Stimulated activated CD8-positive, alpha-beta memory T cell treated with anti-CD3 and anti-CD28 coated beads, Interleukin-2, amount 100 ng/mL, for 48 hours (primary cell): ENCODE results near the gene ERO1B.
A peak's percentile ranks its signal among the peaks of the same experiment; 100 is the strongest.

Experiments used
- DNase-seq, 2 donors: peaks; one replicate each; pipeline ENCODE4 v3.0.0-alpha.2; 2020; ENCODE audit warnings: low read depth in 2 of 2

Gene ERO1B

DNA sequence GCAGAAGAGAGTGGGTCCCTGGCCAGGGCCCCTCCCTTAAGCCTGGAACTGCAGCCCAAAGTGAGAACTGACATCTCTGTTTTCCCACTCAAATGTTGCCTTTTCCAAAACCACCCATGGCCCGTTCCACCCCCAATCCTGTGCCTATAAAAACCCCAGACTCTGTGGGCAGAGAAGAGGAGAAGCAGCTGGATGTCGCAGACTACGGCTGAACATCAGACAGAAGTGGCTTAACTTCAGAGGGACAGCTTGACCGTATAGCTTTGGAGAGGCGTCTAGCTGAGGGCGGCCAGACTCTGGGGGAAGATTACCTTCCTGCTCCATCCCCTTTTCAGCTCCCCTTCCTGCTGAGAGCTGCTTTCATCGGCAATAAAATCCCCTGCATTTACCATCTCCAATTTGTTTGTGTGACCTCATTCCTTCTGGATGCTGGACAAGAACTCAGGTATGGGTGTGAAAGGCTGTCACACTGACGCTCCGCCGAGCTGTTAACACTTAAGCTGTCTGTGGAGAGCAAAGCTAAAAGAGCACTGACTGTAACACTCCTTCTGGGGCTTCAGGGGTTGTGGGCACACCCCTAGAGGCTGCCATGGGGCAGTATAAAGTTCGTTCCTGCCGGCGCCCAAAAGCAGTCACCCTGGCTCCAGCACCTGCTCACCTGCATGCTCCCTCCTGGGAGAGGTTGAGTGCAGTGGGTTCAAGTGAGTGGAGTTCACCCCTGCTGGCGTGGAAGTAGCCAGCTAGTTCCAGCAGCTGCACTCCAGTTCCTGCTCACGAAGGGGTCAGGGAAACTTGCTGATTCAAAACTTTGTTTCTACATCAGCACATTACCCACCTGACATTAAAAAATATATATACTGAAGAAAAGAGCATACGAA, 19.6 kb upstream of the ERO1B start:
- DNase-seq: no peak

DNA sequence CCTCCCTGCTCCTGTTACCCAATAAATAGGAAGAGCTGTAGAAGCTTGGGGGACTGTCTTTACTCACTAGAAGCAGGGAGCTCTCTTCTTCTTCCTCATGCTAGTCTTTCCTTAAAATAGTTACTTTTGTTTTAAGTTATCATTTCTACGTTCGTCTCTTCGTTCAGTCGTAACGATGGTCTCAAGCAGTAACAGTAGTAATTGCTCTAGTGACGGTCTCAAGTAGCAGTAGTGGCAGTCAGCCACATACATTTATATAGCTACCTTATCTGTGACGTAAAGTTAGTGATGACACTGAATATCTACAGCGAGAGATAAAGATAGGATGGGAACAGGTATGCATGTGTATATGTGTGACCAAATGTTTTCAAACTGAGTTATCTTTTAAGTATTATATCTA, 15.4 kb upstream of the ERO1B start:
- DNase-seq: no peak

DNA sequence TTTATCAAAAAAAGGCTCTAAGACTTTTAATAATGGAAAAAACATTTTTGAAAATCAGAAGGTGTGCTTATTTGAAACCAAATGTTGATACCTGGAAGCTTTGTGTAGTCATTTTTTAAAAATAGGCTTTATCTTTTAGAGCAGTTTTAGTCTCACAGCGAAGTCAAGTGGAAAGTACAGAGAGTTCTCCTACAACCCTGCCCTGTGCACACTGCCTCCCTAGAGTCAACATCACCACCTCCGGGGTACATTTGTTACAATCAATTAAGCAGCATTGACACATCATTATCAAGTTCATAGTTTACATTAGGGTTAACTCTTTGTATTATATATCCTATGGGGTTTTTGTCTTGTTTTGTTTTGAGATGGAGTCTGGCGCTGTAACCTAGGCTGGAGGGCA, 10.7 kb upstream of the ERO1B start:
- no peak for DNase-seq

DNA sequence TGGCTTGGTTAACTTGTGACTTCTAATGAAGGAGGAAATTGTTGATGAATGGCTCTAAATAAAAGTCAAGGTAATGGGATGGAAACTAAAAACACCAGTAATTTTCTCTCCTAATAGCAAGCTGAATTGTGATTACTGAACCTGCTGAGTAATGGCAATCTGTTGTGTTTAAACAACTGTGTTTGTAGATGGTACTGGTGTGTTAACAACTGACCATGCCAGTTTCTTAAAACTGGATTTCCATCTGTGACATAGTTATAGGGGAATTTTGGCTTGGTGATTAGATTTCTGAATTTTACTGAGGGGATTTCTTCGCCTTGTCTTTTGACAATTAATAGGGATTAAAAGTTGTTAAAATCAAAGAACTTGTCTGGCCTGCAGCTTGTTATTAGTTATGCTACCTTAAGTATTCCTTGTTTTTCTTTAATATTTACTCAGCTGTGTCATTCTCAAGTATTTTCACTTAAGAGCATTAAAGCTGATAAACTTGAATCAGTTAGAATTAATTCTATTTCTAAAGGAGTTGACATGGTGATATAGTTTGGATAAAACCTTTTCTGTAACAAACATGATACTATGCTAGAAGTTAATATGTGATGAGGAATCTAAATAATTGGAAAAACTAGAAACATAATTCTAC, 7.9 kb upstream of the ERO1B start:
- no peak for DNase-seq

GRCh38 chr1:236288620-236288976, 6.8 kb upstream of the ERO1B start:
- DNase-seq: no peak

DNA sequence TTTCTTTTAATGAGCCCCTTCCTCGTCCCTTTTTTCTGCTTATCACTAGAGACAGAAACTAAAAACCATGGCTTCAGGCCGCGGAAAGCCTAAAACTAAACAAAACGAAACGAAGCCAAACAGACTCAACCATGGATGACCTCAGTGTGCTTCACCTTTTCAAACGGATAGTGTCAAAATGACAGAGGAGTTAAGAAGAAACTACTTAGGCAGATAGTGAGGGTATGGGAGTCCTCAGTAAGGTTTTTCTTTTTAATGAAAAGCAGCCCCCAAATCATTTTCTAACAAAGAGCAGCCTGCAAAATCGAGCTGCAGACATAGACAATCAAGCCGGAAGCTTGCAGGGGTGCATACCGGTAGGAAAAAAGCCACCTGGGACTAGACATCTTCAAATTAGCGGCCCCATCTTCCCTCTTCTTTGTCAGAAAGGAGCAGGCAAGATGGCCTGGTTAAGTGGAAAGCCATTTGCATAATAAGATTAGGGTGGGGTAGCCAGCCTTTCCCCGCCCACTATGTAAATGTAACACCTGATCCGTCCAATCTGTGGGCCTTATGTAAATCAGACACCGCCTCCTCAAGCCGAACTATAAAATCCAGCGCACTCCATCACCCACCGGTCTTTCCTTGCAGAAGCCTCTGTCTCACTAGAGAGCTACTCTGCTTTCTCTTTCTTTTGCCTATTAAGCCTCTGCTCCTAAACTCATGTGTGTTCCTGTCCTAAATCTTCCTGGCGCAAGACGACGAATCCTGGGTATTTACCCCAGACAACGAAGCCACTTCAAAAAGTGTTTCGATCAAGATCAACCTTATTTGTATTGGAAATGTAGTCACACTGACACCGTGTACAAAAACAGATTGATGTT, 6.2 kb upstream of the ERO1B start:
- DNase-seq: no peak

DNA sequence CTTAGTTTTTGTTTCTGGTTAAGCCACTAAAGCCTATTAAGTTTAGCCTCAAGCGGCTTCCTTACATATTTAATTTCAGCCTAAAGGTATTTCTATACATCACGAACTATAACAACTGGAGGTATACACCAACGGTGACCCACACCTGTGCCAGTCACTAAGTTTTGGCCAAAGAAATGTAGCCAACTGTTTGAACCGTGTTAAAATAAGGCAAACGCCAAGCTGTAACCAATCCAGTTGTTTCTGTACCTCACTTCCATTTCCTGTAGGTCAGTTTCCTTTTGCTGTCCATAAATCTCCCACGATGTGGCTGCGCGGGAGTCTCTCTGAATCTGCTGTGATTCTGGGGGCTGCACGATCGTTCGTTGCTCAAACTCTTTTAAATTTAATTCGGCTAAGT, 5.6 kb upstream of the ERO1B start:
- DNase-seq: no peak

GRCh38 chr1:236284291-236284721, 2.5 kb upstream of the ERO1B start:
- DNase-seq: peak in 1 of 2 donors; percentile 5

DNA sequence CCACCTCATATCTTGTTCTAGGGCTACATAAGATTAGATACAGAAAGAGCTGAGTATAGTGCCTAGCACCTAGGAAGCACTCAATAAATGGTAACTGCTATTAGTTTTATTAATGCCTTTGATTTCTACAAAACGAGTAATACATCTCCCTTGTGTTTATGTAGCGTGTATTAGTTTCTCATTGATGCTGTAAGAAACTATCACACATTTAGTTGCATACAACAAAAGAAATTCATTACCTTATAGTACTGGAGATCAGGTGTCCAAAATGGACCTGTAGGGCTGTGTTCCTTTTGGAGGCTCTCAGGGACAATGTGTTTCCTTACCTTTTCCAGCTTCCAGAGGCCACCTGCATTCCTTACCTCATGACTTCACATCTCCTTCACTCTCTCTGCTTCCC, 961 bp upstream of the ERO1B start:
- DNase-seq: no peak

- peak in 1 of 2 donors; percentile 6 for DNase-seq
Measured at GRCh38 chr1:236282425-236282716, 613 bp upstream of the ERO1B start.

DNA sequence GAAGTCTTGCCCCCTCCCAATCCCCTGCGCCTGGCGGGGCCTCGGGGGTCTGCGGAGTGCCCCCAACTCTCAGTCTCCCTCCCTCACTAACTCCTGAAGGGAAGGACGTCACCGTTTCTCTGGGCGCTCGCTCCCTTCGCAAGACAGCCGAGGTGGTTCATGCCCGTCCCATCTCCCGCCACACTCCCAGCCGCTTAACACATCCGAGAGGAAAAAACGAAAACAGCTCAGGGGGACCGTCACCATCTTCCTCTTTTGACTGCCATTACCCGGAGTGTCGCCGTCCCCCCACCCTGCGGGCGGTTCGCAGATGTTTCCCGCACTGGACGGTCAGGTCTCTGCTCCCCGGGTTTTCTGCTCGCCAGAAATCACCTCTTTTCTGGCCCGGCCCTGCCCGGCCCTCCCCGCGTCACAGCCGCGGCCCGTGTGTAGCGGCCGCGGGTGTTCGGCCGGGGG, 532 bp downstream of the ERO1B start:
- DNase-seq: peak; percentile 2 to 7

GRCh38 chr1:236280438-236281197, 1.1 kb downstream of the ERO1B start:
- peak in 1 of 2 donors; percentile 3 for DNase-seq

GRCh38 chr1:236275586-236275985, 6.2 kb downstream of the ERO1B start:
- no peak for DNase-seq

DNA sequence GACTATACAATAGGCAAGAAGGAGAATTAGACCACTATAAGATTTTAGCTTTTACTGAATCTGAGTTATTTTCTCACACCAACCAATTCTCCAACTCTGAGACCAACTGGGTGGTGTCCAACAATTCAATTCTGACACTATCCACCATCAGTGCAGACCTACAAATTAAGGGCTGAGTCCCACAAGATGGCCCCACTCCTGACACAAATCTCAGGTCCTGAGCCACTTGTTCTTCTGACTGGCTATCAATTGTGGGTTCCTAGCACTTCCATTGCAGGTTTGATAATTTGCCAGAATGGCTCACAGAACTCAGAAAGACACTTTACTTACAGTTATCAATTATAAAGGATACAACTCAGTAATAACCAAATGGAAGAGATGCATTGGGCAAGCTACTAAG, 6.7 kb downstream of the ERO1B start:
- no peak for DNase-seq

DNA sequence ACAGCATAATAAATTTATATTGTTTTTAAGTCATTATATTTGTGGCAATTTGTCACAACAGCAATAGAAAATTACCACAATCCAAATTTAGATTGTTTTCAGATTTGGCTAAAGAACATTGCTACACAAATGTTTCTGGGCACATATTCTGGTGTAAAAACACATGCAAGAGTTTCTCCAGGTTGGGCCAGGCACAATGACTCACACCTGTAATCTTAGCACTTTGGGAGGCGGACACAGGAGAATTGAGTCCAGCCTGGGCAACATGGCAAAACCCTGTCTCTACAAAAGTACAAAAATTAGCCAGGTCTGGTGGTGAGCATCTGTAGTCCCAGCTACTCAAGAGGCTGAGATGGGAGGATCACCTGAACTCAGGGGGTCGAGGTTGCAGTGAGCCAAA, 8.4 kb downstream of the ERO1B start:
- no peak for DNase-seq

DNA sequence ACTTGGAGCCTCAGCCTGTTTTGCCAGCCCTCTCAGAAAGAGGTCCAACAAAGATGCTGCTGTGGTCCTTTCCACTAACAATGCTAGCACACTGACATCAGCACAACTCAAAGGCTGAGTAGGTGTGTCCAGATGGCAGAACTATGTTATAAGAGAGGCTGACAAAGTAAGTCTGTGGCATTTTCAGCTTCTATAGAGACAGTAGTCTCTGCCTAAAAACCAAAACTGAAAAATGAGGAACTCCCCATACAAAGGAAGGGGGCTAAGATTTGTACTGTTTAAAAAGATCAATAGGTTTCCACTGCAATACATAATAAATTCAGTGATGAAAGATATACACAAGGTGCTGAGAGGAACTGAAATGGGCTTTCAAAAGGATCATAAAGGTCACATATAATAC, 12.3 kb downstream of the ERO1B start:
- no peak for DNase-seq

GRCh38 chr1:236261898-236262297, 19.9 kb downstream of the ERO1B start:
- no peak for DNase-seq

DNA sequence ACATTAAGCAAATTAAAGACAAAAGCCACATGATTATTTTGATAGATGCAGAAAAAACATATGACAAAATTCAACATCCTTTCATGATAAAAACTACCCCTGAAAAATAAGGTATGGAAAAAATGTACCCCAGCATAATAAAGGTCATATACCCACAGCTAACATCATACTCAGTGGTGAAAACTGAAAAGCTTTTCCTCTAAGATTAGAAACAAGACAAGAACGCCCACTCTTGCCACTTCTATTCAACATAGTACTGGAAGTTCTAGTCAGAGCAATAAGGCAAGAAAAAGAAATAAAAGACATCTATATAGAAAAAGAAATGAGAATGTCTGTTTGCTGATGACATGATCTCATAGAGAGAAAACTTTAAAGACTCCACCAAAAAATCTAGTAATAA, 20.7 kb downstream of the ERO1B start:
- DNase-seq: no peak

GRCh38 chr1:236259043-236259442, 22.7 kb downstream of the ERO1B start:
- no peak for DNase-seq

DNA sequence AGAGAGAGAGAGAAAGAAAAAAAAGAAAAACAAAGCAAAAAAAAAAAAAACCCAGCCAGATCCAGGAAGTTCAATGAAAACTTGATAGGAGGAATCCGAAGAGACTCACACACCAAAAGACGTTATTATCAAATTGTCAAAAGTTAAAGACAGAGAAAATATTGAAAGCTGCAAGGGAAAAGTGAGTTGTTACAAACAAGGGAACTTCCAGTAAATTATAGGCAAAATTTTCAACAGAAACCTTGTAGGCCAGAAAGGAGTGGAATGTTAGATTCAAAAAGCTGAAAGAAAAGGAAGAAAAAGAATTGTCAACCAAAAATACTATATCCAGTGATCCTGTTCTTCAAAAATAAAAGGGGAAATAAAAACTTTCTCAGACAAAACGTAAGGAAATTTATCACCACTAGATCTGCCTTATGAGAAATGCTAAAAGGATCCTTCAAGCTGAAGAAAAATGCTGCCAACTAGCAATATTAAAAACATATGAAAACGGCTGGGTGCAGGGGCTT, 23.6 kb downstream of the ERO1B start:
- DNase-seq: no peak

GRCh38 chr1:236257216-236257615, 24.5 kb downstream of the ERO1B start:
- DNase-seq: no peak
